Nephron progenitor cell (in vitro differentiated cells): ENCODE measurements around the gene TMEM207.

Experiments used
- DNase-seq: peaks from one replicate; pipeline ENCODE4 v3.0.0; 2021
- H3K27ac Mint-ChIP-seq: 2 replicates; pipeline ENCODE4 v1.8.0; 2021; ENCODE audit warnings: mild to moderate bottlenecking, moderate library complexity, mixed read lengths
- H3K27me3 Mint-ChIP-seq: 2 replicates; pipeline ENCODE4 v1.8.0; 2021; ENCODE audit warnings: mild to moderate bottlenecking, low read depth, mixed read lengths; ENCODE audit not compliant: poor library complexity
- H3K36me3 Mint-ChIP-seq: 2 replicates; pipeline ENCODE4 v1.8.0; 2021; ENCODE audit warnings: low read depth, mixed read lengths
- H3K4me1 Mint-ChIP-seq: 2 replicates; pipeline ENCODE4 v1.8.0; 2021; ENCODE audit warnings: mixed read lengths
- H3K4me3 Mint-ChIP-seq: 2 replicates; pipeline ENCODE4 v1.8.0; 2021; ENCODE audit warnings: mild to moderate bottlenecking, moderate library complexity, mixed read lengths
- H3K9me3 Mint-ChIP-seq: 2 replicates; pipeline ENCODE4 v1.8.0; 2021; ENCODE audit warnings: mild to moderate bottlenecking, moderate library complexity, mixed read lengths
- TF ChIP-seq, protein P1 (sequence below): fragments of 200-600 bp; sonication (generic); IDR thresholded peaks from 2 replicates; pipeline ENCODE4 v1.5.0; 2021; ENCODE audit warnings: antibody characterized with exemption

The TMEM207 gene

GRCh38 chr3:190396001-190396400, 53.7 kb downstream of the TMEM207 start:
- TF ChIP-seq, protein P1, sequence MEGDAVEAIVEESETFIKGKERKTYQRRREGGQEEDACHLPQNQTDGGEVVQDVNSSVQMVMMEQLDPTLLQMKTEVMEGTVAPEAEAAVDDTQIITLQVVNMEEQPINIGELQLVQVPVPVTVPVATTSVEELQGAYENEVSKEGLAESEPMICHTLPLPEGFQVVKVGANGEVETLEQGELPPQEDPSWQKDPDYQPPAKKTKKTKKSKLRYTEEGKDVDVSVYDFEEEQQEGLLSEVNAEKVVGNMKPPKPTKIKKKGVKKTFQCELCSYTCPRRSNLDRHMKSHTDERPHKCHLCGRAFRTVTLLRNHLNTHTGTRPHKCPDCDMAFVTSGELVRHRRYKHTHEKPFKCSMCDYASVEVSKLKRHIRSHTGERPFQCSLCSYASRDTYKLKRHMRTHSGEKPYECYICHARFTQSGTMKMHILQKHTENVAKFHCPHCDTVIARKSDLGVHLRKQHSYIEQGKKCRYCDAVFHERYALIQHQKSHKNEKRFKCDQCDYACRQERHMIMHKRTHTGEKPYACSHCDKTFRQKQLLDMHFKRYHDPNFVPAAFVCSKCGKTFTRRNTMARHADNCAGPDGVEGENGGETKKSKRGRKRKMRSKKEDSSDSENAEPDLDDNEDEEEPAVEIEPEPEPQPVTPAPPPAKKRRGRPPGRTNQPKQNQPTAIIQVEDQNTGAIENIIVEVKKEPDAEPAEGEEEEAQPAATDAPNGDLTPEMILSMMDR: no peak
- H3K36me3 Mint-ChIP-seq: no peaks in the 10 kb centered on the region

DNA sequence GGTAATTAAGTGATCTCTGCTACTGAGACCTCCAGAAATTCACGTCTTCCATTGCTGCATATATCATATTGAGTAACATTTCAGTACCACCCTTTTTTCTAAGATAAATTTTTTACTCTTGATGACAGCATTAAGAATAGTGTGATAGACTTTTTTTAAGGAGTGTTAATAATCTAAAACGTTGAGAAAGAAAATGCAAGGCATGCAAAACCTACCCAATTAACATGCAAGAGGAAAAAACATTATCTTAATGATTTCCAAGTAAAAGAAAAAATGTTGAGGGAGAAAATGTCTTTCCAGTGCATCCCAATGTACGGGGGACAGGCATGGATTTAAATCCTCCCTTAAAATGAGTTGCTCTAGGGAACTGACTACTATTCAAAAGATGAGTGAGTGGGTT, 61.0 kb downstream of the TMEM207 start:
- DNase-seq: no peak

More at GRCh38 chr3:190396001-190396400, 53.7 kb downstream of the TMEM207 start:
- Mint-ChIP-seq H3K9me3 (no peaks in the 10 kb centered on the region), H3K27me3 (no peaks in the 10 kb centered on the region), H3K4me1 (no peaks in the 10 kb centered on the region), H3K27ac (no peak overlapping the region), H3K4me3 (no peak overlapping the region)
- DNase-seq: no peak

DNA sequence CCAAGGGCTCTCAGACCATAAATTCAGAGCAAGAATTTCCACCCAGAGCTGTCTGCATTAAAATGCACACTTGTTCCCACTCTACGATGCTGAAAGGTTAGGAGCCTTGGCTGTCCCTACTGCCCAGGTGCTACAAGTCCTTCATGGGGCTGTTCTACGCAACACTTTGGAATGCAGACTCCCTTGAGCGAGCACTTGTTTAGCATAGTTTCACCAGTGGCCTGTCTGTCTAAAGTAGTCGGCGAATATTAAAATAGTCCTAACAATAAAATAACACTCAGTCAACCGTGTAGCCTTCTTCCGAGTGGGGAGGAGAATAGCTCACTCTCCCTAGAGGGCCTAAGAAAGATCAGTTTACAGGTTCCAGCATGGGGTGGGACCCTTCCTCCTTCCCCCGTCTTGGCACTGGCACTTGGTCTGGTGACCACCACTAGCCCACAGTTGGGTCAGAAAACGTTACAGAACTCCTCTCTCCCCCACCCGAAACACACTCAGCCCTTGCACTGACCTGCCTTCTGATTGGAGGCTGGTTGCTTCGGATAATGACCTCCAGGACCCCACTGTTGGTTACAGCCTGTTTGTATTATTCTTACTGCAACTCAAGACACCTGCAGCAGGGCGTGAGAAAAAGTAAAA, 62.0 kb downstream of the TMEM207 start, which contains the start of gene CLDN16:
TSS of gene CLDN16 (plus strand) at position 586 of the 636 bp plus-strand sequence. CDS start 167 bp downstream, outside the sequence.
- no peaks in the 10 kb centered on the region for H3K9me3 Mint-ChIP-seq
- TF ChIP-seq, protein P1: no peak
- no peak within 1 kb of the TSS for H3K27ac Mint-ChIP-seq
- peaks cover 8% of the 10 kb centered on the region for H3K4me1 Mint-ChIP-seq
- no peaks in the 10 kb centered on the region for H3K36me3 Mint-ChIP-seq
- no peak for DNase-seq
- H3K4me3 Mint-ChIP-seq: no peak within 1 kb of the TSS
- H3K27me3 Mint-ChIP-seq: peaks cover 4% of the 10 kb centered on the region

More for the DNA sequence above, 61.0 kb downstream of the TMEM207 start:
- Mint-ChIP-seq H3K36me3 (no peaks in the 10 kb centered on the region), H3K9me3 (no peaks in the 10 kb centered on the region), H3K4me1 (peaks cover 8% of the 10 kb centered on the region), H3K27me3 (peaks cover 4% of the 10 kb centered on the region), H3K4me3 (no peak overlapping the region), H3K27ac (no peak overlapping the region)
- TF ChIP-seq, protein P1: no peak

GRCh38 chr3:190385731-190386688, 63.7 kb downstream of the TMEM207 start:
- H3K9me3 Mint-ChIP-seq: no peaks in the 10 kb centered on the region
- H3K36me3 Mint-ChIP-seq: no peaks in the 10 kb centered on the region
- H3K27ac Mint-ChIP-seq: no peak overlapping the region
- H3K4me1 Mint-ChIP-seq: peaks cover 8% of the 10 kb centered on the region
- TF ChIP-seq, protein P1: no peak
- no peak overlapping the region for H3K4me3 Mint-ChIP-seq
- peaks cover 4% of the 10 kb centered on the region for H3K27me3 Mint-ChIP-seq
- no peak for DNase-seq

DNA sequence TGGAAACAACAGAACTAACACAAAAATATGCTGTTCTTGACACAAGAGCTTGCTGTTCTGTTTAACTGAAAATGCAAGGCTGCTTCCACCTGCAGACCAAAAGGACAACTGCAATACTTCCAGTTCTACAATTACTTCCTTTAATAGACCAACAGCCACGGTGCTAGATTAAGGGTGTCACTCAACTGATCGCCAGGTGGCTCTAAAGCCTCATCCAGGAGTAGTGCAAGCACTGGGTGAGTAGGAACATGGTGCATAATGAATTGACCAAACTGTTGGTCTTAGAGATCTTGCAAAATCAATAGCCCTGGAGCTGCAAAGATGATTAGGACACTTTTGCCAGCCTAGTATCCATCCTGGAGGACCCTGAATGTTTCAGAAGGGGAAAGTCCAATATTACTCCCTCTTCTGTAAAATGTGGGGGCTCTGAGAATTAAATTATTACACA, 65.4 kb downstream of the TMEM207 start:
- no peaks in the 10 kb centered on the region for H3K9me3 Mint-ChIP-seq
- peaks cover 8% of the 10 kb centered on the region for H3K4me1 Mint-ChIP-seq
- no peak overlapping the region for H3K27ac Mint-ChIP-seq
- no peak overlapping the region for H3K4me3 Mint-ChIP-seq
- no peak for DNase-seq
- TF ChIP-seq, protein P1: no peak
- H3K36me3 Mint-ChIP-seq: no peaks in the 10 kb centered on the region
- H3K27me3 Mint-ChIP-seq: no peaks in the 10 kb centered on the region
